LNCAP (cell line): ENCODE data around the gene NSUN2.

Source experiments
- CTCF ChIP-seq: fragments of 450-650 bp; IDR thresholded peaks from 2 replicates; pipeline ENCODE4 v1.5.1; 2017; ENCODE audit warnings: mild to moderate bottlenecking

The NSUN2 gene

GRCh38 chr5:6579535-6579934, 53.3 kb downstream of the NSUN2 start:
- no peak for TF ChIP-seq CTCF

GRCh38 chr5:6578676-6579343, 54.0 kb downstream of the NSUN2 start:
- TF ChIP-seq CTCF: no peak

GRCh38 chr5:6576861-6577501, 55.9 kb downstream of the NSUN2 start:
- TF ChIP-seq CTCF: peak; percentile 71

- TF ChIP-seq CTCF: no peak
Observed at GRCh38 chr5:6574537-6575245, 58.2 kb downstream of the NSUN2 start.

GRCh38 chr5:6574111-6574510, 58.7 kb downstream of the NSUN2 start:
- no peak for TF ChIP-seq CTCF

- no peak for TF ChIP-seq CTCF
Observed at GRCh38 chr5:6573651-6574101, 59.2 kb downstream of the NSUN2 start.

GRCh38 chr5:6572825-6573380, 59.9 kb downstream of the NSUN2 start:
- TF ChIP-seq CTCF: no peak
